HG02943 (cell line): Measurements from ENCODE around the gene MRTFA.
"Not testable (repeated sequence)": the region's sequence is repeated elsewhere in the genome, so short reads cannot be mapped to it uniquely, and the experiment has no call there.

ENCODE experiments used
- ATAC-seq: cut with Tn5 transposase; IDR thresholded peaks from one replicate; pipeline ENCODE4 v1.9.1; 2021; ENCODE audit warnings: mild to moderate bottlenecking, low read depth, moderate library complexity; ENCODE audit not compliant: unreplicated experiment

Gene MRTFA

DNA sequence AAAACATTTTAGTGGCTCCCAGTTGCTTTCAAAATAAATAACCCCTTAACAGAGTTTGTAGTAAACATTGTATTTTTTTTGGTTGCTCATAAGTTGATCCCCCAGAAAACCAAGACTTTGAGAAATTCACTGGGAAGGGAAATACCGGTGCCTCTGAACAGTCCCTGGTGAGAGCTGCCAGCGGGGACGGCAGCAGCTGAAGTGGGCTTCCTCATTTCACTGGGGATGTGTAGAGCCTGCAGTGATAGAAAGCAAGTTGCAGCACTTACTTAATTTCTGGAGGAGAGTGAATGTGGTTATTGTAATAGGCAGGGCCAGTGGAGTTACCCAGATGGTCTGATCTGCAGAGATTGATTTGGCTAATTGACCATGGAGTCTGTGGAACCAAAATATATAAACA, 24.2 kb upstream of the MRTFA start:
- no peak for ATAC-seq

DNA sequence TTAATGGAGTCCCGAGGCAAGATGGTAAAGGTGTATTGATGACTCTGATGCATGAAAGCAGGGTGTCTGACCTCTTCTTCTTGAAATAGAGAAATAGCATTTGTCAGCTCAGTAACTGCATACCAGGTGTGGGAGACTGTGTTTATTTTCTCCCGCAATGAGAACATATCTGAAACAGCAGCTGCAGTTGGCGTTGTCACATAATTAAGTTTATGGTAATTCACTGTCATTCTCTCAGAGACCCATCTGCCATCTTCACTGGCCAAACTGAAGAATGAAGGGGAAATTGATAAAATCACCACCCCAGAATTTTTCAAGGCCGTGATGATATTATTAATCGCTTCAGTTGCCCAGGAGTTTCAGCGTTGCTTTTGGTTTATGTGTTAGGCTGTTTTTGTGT, 22.6 kb upstream of the MRTFA start:
- no peak for ATAC-seq

DNA sequence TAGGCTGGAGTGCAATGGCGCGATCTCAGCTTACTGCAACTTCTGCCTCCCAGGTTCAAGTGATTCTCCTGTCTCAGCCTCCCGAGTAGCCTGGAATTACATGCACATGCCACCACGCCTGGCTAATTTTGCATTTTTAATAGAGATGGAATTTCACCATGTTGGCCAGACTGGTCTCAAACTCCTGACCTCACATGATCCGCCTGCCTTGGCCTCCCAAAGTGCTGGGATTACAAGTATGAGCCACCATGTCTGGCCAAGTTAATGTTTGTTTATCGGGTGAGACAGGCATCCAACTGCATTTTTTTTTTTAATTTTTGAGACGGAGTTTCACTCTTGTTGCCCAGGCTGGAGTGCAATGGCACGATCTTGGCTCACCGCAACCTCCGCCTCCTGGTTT, 20.1 kb upstream of the MRTFA start:
- ATAC-seq: not testable (repeated sequence)

DNA sequence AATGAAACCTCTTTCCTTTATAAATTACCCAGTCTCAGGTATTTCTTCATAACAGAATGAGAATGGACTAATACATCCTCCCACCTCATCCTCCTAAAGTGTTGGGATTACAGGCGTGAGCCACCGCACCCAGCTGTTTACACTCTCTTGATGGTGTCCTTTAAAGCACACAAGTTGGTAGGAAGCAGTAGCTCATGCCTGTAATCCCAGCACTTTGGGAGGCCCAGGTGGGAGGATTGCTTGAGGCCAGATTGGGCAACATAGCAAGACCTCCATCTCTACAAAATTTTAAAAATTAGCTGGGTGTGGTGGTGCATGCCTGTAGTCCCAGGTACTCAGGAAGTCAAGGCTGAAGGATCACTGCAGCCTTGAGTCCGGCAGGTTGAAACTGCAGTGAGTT, 19.4 kb upstream of the MRTFA start:
- not testable (repeated sequence) for ATAC-seq

DNA sequence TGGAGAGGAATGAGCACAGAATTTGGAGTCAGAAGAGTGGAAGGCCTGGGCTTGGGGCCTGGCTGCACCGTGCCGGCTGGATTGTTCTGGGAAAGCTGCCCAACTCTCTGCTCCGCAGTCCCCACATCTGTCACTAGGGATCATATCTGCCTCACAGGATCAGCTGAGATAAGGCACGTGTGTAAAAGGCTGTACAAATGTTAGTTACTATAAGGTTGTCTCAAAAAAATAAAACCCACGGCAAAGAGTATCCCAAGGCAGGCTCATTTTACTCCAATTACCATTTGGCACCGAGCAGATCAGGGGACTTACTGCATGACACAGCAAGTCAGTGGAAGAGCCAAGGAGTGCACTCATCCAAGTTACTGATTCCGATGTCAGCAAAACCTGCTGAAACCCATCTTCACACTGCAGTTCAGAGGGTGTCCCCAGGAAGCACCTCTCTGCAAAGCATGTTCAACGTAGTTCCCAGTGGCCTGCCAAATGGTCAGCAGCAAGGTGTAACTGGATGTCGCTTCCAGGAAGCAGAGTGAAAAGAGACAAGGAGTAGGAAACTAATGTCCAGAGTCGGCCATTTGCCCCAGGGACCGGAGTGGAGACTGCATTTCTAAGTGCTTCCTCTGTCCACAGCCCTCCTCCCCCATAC, 18.1 kb upstream of the MRTFA start:
- ATAC-seq: no peak

DNA sequence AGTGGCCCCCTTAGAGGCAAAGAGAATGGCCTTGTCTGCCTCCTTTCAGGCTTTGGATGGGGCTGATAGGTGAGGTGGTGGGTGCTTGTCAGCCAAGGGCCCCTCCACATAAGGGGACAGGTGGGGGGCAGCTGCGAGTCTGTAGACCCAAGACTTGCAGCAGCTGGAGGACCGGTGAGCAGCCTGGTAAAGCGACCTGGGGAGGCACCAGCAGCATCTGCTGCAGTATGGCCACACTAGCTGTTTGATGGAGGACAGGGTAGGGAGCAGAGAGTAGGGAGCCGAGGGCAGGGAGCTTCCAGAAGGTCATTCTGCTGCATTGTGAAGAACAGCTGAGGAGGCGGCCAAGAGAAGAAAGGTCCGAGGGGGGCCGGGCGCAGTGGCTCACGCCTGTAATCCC, 16.8 kb upstream of the MRTFA start:
- no peak for ATAC-seq

DNA sequence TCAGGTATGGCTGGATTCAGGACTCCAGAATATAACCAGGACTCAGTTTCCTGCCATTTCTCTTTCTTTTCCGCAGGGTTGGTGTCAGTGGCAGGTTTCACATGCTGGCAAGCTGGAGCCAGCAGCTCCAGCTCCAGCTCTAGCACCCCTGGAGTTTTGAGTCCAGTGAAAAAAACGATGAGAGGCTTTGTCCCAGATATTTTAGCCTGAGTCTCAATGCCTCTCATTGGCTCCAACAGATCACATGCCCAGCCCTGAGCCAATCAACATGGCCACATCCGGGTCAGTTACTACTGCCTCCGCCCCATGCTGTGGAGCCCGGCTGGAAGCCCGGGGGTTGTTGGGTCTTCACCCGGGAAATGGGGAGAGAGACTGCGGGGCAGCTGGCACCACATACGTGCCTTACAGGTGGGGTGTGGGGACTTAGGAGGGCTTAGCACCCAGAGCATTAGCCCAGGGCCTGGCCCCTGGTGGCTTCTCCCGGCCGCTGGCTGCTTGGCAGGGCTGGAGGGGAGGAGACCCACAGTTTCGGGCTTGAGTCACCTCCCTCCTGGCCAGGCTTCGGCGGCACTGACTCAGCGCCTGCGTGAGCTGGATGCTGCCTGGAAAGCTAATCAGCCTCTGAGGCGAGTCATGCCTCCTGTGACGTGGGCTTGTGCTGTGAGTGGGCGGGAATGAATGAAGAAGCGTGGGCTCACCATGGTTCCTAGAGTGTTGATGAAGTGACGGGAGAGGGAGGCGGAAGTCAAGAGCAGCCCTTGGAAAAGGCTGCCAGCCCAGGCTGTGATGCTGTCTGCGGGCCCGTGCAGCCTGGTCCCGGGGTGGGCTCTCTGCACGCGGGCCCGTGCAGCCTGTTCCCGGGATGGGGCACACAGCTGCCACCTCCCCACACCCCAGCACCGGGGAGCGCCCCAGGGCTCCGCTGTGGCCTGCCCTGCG, 15.3 kb upstream of the MRTFA start:
- ATAC-seq: no peak

DNA sequence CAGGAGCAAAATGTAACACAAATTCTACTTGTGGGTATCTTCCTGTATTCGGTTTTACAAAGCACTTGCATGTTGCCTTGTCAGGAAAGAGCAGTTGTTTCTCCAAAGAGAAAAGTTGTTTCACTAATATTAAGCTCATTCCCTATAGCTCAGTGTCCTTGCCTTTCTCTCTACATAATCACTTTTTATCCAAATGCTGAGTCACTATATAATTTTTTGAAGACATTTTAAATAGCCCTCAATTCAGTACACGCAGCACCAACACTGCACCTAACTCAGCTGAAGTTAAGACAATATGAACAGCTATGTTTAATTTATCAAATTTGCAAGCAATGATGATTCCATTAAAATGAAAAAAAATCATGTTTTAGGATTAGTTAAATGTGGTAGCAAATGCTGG, 14.5 kb upstream of the MRTFA start:
- no peak for ATAC-seq

DNA sequence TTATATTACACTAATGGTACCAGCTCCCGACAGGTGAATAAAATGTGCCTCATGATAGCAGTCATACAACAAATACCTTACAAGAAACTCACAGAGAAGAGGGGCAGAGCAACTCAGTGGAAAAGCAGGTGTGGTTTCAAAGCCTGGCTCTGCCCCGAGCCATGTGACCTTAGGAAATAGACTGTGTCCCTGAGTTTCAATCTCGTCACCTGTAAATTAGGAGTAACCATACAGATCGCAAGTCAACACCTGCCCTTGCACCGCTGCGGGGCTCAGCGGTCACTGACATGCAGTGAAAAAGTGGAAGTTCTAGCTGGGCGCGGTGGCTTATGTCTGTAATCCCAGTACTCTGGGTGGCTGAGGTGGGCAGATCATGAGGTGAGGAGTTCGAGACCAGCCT, 11.9 kb upstream of the MRTFA start:
- ATAC-seq: no peak

DNA sequence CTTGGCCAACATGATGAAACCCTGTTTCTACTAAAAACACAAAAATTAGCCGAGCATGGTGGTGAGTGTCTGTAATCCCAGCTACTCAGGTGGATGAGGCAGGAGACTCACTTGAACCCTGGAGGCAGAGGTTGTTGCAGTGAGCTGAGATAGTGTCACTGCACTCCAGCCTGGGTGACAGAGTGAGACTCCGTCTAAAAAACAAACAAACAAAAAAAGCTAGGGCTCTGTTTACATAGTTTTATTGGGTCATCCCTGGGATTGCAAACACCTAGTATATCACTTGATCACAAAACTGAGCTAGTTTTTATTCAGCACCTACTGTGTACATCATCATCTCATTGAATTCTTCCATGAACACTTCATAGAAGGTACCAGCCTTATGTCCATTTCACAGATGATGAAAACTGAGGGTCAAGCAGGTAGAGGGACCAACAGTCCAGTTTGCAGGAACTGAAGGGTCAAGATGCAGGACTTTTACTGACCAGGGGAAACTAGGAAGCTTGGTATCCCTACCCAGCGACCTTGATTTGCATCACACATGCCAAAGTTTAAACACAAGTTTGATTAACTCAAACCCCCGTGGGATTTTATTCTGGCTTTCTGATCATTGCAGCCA, 9.2 kb upstream of the MRTFA start:
- no peak for ATAC-seq

DNA sequence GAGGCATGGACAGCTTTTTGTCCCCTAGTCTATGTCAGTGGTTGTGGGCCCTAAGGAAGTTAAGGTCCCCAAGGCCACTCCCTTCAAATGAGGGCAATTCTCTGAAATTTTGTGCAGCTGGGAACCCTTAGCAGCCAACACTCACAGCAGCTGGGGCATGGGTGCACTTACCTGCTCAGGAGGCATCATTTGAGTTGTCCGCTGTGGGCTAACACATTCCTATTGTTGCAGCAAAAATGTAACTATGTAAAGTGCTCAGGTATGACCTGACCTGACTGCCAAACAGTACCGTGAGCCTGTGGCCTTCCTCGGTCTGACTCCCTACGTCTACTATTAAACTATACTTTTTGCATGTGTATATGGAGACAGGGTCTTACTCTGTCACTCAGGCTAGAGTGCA, 5.8 kb upstream of the MRTFA start:
- no peak for ATAC-seq

DNA sequence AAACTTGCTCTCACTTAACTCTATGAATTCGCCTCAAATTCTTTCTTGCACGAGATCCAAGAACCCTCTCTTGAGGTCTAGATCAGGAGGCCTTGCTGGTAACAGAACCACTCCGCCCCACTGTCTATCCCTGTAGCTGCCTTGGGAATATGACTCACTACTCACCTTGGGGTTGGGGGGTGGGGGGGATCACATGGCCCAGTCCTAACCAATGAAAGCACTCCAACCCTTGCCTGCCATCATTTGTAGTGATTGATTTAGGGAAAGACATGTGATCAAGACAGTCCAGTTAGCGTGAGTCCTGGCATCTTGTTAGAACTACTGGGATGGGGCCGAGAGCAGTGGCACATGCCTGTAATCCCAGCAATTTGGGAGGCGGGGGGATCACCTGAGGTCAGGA, 4.8 kb upstream of the MRTFA start:
- ATAC-seq: no peak

DNA sequence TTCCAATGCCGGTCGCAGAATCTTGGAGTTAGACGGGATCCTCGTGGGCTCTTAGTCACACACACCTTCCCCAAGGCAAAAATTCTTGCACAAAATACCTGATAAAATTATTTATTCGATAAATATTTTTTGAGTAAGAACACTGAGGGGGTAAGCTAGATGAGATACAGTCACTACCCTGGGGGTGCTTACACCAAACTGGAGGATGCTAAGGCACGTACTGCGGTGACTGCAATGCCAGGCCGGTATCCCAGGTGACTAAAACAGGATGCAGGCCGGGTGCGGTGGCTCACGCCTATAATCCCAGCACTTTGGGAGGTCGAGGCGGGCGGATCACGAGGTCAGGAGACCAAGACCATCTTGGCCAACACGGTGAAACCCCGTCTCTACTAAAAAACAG, 1.7 kb upstream of the MRTFA start:
- no peak for ATAC-seq

DNA sequence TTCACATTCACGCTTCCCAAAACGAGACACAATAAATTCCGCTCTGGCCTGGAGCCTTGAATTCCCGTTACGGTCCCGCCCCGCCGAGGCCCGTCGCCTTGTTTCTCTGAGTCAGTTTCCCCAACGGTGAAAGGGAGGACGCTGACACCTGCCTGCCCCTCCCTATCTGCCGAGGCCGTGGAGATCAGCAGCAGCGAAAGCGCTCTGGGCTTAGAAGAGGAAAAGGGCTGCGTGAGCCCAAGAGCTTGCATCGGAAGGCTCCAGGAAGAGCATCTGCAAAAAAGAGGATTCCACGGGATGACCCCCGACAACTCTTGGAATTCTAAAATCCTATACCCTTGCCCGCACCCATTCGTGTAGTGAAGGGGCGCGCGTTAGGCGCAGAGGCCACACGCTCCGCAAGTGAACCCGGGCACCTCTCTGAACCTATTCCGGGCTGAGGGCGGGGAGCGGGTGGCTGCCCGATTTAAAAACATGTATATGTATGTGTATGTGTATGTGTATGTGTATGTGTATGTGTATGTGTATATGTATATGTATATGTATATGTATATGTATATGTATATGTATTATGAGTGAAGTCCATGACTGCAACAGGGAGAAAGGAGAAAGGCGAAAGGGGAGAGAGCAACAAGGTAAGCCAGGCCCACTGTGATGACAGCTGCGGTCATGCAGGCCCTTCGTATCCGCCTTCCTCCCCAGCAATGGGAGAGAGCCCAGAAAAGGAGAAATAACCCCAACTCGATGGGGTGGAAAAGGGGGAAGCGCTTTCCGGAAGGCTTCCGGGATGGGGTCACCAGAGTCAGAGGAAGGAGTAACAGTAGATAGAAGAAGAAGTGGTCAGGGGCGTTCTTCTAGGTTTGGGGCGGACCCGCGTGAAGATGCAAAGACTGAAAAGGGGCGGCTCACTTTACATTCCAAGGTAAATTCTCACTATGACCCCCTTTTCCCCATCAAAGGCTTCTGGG, 948 bp upstream of the MRTFA start:
- ATAC-seq: peak; percentile 16

DNA sequence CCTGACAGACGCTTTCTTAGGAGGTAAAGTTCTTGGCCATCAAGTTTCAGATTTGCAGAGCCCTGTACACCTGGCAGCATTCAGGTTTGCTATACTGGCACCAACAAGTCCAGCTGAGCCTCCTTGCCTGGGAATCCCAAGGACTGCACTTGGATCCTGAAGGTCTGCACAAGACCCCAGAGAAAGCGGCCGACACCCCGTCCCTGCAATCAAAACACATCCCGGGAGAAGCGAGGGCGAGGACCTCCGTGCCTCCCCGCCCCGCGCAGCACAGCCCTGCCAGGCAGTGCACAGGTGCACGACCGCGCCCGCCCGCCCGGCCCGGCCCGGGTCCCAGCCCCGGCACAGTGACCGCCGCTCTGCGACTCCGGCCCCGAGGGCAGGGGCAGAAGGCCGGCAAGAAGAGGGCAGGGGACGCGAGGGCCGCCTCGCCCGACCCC, 559 bp downstream of the MRTFA start:
- peak; percentile 19 for ATAC-seq

DNA sequence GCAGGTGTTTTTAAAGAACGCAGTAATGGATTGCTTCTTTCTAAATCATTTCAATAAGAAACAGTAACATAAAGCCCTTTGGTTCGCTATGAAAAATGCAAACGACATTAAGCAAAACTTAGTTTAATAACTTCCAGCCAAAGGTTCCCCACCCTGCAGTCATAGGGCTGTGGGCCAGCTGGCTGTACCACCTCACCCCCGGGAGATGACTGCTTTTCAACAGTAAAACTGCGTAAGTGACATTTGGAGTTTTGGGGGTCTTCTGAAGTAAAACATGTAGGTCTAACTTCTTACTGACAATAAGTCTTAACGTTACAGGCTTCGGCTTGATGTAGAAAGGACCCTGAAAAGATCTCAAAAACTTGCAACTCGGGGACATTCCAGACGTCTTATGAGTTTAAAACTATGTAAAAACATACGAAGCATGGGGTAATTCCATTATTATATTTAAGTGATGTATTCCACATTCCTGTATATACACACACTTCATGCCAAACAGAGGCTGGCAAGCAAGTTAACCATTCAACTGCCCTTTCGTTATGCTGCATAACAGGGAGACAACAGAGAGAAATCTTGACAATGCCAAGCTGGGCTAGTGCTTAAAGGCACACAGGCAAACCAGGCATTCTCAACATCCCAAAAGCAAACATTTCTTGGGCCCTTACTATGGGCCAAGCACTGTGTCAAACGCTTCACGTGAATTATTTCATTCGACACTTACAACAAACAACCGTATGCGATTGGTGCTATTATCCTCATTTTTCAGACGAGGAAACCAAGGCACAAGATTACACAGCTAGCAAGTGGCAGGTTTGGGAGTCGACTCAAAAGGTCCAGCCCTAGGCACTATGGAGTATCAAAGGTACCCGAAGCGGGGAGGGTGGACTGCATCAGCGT, 1.2 kb downstream of the MRTFA start:
- ATAC-seq: no peak

DNA sequence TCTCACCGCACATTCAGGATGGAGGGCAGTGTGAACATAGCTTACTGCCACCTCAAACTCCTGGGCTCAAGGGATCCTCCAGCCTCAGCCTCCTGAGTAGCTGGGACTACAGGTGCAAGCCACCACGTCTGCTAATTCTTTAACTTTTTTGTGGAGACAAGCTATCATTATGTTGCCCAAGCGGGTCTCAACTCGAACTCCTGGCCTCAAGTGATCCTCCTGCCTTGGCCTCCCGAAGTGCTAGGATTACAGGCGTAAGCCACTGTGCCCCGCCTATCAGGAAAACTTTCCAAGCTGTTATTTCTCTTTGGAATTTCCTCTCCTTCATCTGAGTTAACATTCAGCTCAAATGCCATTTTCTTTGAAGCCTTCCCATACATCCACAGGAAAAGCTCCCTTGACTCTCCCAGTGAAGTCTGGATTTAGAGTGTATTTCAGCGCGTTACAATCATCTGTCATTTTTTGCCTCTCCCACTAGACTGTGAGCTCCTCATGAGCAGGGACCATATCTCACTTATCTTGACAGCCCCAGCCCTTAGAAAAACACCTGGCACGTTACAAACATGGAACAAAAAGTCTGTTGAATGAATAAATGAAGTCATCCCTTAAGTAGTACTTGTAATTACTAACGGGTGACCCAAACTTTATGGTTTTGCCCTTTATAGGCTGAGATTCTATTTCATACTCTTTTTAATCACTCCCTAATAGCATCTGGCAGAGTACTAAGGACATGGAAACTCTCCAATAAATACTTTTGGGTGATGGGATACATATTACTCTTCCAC, 2.2 kb downstream of the MRTFA start:
- ATAC-seq: no peak

DNA sequence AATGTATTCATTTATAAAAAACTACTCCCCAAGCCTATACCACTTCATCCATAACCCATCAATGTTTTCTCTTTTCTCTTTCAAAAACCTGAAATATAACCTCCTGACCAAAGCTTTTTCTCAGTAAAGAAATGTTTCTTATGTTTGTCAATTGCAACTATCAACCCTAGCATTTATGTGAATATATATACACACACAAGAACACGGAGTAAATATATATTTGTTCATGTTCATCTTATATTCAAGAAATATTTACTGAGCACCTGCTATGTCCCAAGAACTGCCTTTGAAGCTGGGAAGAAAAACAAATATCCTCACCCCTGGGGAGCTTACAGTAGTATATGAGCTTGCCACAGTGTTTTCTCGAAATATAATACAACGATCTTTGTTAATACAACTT, 3.5 kb downstream of the MRTFA start:
- ATAC-seq: no peak

DNA sequence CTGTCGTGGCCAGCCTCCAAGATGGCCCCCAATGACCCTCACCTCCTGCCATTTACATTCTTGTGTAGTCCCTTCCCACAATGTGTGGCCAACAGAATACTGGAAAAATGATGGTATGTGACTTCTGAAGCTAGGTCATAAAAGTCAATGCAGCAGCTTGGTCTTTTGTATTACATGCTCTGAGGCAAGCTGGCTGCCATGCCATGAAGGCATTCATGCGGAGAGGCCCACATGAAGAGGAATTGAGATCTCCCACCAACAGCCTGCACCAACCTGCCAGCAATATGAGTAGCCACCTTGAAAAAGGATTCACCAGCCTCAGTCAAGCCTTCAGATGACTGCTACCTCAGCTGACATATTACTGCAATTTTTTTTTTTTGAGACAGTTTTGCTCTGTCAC, 4.6 kb downstream of the MRTFA start:
- ATAC-seq: no peak
